ENCODE measurements around the gene LIPG. TPM values are rescaled to one million over a fixed set of nuclear protein-coding genes. Genes with fewer than 3 reads are reported as not detected.

Gene LIPG
- polyA plus RNA-seq, 1 donor from 2014 or later: 0.85 TPM

GRCh38 chr18:49565101-49565500 lies 3.2 kb downstream of the LIPG start:
- Histone ChIP-seq H2AFZ (ENCODE audit: low read depth, low read length) (no peak overlapping the region), H3F3A (ENCODE audit: insufficient read depth, low read length, poor library complexity, severe bottlenecking) (no peaks in the 10 kb centered on the region), H3K27me3 (ENCODE audit: insufficient read depth, low read depth, low read length) (peaks cover 32% of the 10 kb centered on the region), H3K9ac (ENCODE audit: low read length) (no peak overlapping the region), H3K36me3 (ENCODE audit: insufficient read depth, low read length) (no peaks in the 10 kb centered on the region), H3K79me2 (replicated peaks; ENCODE audit: insufficient read depth, low read length) (no peaks in the 10 kb centered on the region), H4K20me1 (ENCODE audit: insufficient read depth) (no peaks in the 10 kb centered on the region), H3K27ac (ENCODE audit: low read length) (no peak overlapping the region), H3K9me3 (ENCODE audit: low read length) (no peaks in the 10 kb centered on the region), H3K4me3 (ENCODE audit: low read length) (no peak overlapping the region), H3K4me2 (ENCODE audit: low read length) (no peak overlapping the region), H3K9me2 (ENCODE audit: insufficient read depth, low read length) (no peaks in the 10 kb centered on the region)
- no peak for TF ChIP-seq EZH2 (IDR thresholded peaks at IDR 0.05; ENCODE audit: borderline replicate concordance, insufficient read depth, low read length, poor library complexity, severe bottlenecking)
- TF ChIP-seq CTCF (IDR thresholded peaks at IDR 0.05; ENCODE audit: poor library complexity, severe bottlenecking): no peak
- TF ChIP-seq SMC3 (conservative IDR thresholded peaks at IDR 0.05; ENCODE audit: poor library complexity): no peak
- TF ChIP-seq EP300 (conservative IDR thresholded peaks at IDR 0.05; ENCODE audit: poor library complexity, severe bottlenecking): no peak
- TF ChIP-seq POLR2AphosphoS5 (IDR thresholded peaks at IDR 0.05): no peak
- TF ChIP-seq RAD21 (conservative IDR thresholded peaks at IDR 0.05): no peak

DNA sequence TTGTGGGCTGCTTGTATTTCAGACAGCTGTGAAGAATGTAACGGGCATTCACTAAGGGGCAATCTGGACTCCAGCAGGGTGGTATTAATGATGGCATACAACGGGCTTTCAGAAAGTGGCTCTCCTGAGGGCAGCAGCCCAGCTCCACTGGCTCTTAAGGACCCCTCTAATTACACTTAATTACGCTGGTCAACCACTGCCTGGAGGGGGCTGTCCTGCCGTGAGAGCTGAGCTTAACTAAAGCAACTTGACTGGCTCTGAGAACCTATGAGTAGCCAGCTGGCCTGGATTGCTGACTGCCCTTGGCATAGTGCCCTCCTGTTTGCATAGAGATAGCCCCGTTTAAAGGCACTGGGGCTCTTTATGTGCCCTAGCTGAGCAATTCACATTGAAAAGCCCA lies 3.8 kb downstream of the LIPG start:
- H4K20me1 ChIP-seq (ENCODE audit: insufficient read depth): no peaks in the 10 kb centered on the region
- H3K4me2 ChIP-seq (ENCODE audit: low read length): no peak overlapping the region
- no peaks in the 10 kb centered on the region for H3K9me3 ChIP-seq (ENCODE audit: low read length)
- no peak overlapping the region for H3K9ac ChIP-seq (ENCODE audit: low read length)
- no peak overlapping the region for H3K4me3 ChIP-seq (ENCODE audit: low read length)
- H3K27me3 ChIP-seq (ENCODE audit: insufficient read depth, low read depth, low read length): peaks cover 27% of the 10 kb centered on the region
- no peaks in the 10 kb centered on the region for H3F3A ChIP-seq (ENCODE audit: insufficient read depth, low read length, poor library complexity, severe bottlenecking)
- no peak overlapping the region for H2AFZ ChIP-seq (ENCODE audit: low read depth, low read length)
- no peak overlapping the region for H3K27ac ChIP-seq (ENCODE audit: low read length)
- no peaks in the 10 kb centered on the region for H3K79me2 ChIP-seq (replicated peaks; ENCODE audit: insufficient read depth, low read length)
- H3K36me3 ChIP-seq (ENCODE audit: insufficient read depth, low read length): no peaks in the 10 kb centered on the region
- TF ChIP-seq, protein P1, sequence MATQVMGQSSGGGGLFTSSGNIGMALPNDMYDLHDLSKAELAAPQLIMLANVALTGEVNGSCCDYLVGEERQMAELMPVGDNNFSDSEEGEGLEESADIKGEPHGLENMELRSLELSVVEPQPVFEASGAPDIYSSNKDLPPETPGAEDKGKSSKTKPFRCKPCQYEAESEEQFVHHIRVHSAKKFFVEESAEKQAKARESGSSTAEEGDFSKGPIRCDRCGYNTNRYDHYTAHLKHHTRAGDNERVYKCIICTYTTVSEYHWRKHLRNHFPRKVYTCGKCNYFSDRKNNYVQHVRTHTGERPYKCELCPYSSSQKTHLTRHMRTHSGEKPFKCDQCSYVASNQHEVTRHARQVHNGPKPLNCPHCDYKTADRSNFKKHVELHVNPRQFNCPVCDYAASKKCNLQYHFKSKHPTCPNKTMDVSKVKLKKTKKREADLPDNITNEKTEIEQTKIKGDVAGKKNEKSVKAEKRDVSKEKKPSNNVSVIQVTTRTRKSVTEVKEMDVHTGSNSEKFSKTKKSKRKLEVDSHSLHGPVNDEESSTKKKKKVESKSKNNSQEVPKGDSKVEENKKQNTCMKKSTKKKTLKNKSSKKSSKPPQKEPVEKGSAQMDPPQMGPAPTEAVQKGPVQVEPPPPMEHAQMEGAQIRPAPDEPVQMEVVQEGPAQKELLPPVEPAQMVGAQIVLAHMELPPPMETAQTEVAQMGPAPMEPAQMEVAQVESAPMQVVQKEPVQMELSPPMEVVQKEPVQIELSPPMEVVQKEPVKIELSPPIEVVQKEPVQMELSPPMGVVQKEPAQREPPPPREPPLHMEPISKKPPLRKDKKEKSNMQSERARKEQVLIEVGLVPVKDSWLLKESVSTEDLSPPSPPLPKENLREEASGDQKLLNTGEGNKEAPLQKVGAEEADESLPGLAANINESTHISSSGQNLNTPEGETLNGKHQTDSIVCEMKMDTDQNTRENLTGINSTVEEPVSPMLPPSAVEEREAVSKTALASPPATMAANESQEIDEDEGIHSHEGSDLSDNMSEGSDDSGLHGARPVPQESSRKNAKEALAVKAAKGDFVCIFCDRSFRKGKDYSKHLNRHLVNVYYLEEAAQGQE (IDR thresholded peaks at IDR 0.05; ENCODE audit: borderline replicate concordance): no peak
- TF ChIP-seq MXI1 (conservative IDR thresholded peaks at IDR 0.05; ENCODE audit: poor library complexity, severe bottlenecking) (no peak), POLR2AphosphoS5 (IDR thresholded peaks at IDR 0.05) (no peak), SMC3 (conservative IDR thresholded peaks at IDR 0.05; ENCODE audit: poor library complexity) (no peak), EP300 (conservative IDR thresholded peaks at IDR 0.05; ENCODE audit: poor library complexity, severe bottlenecking) (no peak), TAF1 (IDR thresholded peaks at IDR 0.05; ENCODE audit: low read depth) (no peak), EZH2 (IDR thresholded peaks at IDR 0.05; ENCODE audit: borderline replicate concordance, insufficient read depth, low read length, poor library complexity, severe bottlenecking) (no peak)
- no peaks in the 10 kb centered on the region for H3K9me2 ChIP-seq (ENCODE audit: insufficient read depth, low read length)
